Neural cell (in vitro differentiated cells): Measurements from ENCODE around the gene PTPRO.

Experiments
- CTCF ChIP-seq: fragments of 450-650 bp; IDR thresholded peaks from 2 replicates; pipeline ENCODE4 v1.5.1; 2014; ENCODE audit warnings: antibody characterized with exemption, mild to moderate bottlenecking, moderate library complexity; ENCODE audit not compliant: poor library complexity, severe bottlenecking
- EP300 ChIP-seq: fragments of 450-650 bp; conservative IDR thresholded peaks from 2 replicates; pipeline ENCODE4 v1.6.1; 2014; ENCODE audit warnings: antibody characterized with exemption, mild to moderate bottlenecking, moderate library complexity; ENCODE audit not compliant: poor library complexity, severe bottlenecking
- EZH2 ChIP-seq: fragments of 200-600, 300-800 bp; shearing (Covaris generic), sonication (generic); IDR thresholded peaks from 2 replicates; pipeline ENCODE4 v1.6.1; 2014; ENCODE audit warnings: antibody characterized with exemption, low read length, borderline replicate concordance, mild to moderate bottlenecking; ENCODE audit not compliant: insufficient read depth, poor library complexity, severe bottlenecking
- MXI1 ChIP-seq: fragments of 450-650 bp; conservative IDR thresholded peaks from 2 replicates; pipeline ENCODE4 v1.6.1; 2014; ENCODE audit warnings: antibody characterized with exemption, mild to moderate bottlenecking; ENCODE audit not compliant: poor library complexity, severe bottlenecking
- REST ChIP-seq: IDR thresholded peaks from 2 replicates; pipeline ENCODE4 v1.6.1; 2012; ENCODE audit warnings: borderline replicate concordance

- TF ChIP-seq MXI1 = no peak
- TF ChIP-seq CTCF = no peak
- no peak for TF ChIP-seq REST
- no peak for TF ChIP-seq EP300
- TF ChIP-seq EZH2 = no peak
These were observed 1.4 kb upstream of the PTPRO start for GRCh38 chr12:15320881-15321280.
